ENCODE measurements around the gene EDIL3.

DNA sequence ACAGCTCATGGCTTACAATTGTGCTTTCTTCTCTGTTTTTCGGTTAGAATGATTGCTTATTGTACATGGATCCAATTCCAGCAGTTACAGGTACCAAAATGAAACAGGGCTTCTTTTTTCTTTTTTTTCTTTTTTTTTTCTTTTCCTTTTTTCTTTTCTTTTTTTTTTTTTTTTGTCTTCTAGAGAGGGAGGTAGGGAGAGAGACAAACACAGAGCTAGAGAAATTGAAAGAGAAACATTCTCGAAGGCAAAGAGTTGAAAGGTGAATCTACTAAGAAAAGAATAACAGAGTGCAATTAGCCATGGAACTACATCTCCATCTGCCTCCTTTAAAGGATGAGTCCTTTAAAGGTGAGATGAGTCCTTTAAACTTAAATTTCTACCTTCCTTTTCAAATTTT is 1.0 kb upstream of the EDIL3 start:
- TF ChIP-seq EZH2 (IDR thresholded peaks at IDR 0.05; ENCODE audit: borderline replicate concordance, insufficient read depth, low read depth, low read length, poor library complexity, severe bottlenecking) (no peak), CTCF (IDR thresholded peaks at IDR 0.05) (no peak)

Data from B cell (primary cell).